A673 (cell line): ENCODE data around the gene BRINP2. TPM values are rescaled to one million over a fixed set of nuclear protein-coding genes. Genes with fewer than 3 reads are reported as not detected.

Experiments used
- BruUV-seq: library from RNA; stranded (reverse); fragments of 400-500 nt; replicated peaks from 2 replicates; lab custom pipeline; 2021; lab: Mats Ljungman, UMichigan
- CTCF ChIA-PET: fragments of 300-600 bp; sonication (Branson Sonifier 250); formaldehyde crosslinking; loops from one replicate; lab custom pipeline; 2022; ENCODE audit warnings: antibody characterized with exemption; lab: Charles Lee
- POLR2A ChIA-PET: fragments of 300-600 bp; sonication (Branson Sonifier 250); formaldehyde crosslinking; loops from one replicate; lab custom pipeline; 2022; ENCODE audit warnings: antibody characterized with exemption; ENCODE audit not compliant: low non-redundant PET; lab: Charles Lee
- DNase-seq: peaks from one replicate; pipeline ENCODE4 v3.0.0-alpha.2; 2015; ENCODE audit warnings: low spot score
- H3K27ac ChIP-seq: fragments of 200-600 bp; sonication (generic); 2 replicates; pipeline ENCODE4 v1.5.1; 2016; ENCODE audit warnings: mixed run types, low read depth, mild to moderate bottlenecking, mixed read lengths, antibody characterized with exemption, low read length; ENCODE audit not compliant: poor library complexity, severe bottlenecking
- H3K27me3 ChIP-seq: fragments of 200-600 bp; sonication (generic); replicated peaks from 2 replicates; pipeline ENCODE4 v1.6.1; 2017; ENCODE audit warnings: mixed run types, low read depth, mild to moderate bottlenecking, mixed read lengths, antibody characterized with exemption, low read length; ENCODE audit not compliant: insufficient read depth, poor library complexity
- H3K36me3 ChIP-seq: fragments of 200-600 bp; sonication (generic); 2 replicates; pipeline ENCODE4 v1.6.1; 2016; ENCODE audit warnings: mixed run types, mild to moderate bottlenecking, mixed read lengths, antibody characterized with exemption, low read length; ENCODE audit not compliant: insufficient read depth, poor library complexity, severe bottlenecking
- H3K4me1 ChIP-seq: fragments of 200-600 bp; sonication (generic); 2 replicates; pipeline ENCODE4 v1.6.1; 2017; ENCODE audit warnings: mixed run types, mild to moderate bottlenecking, mixed read lengths, antibody characterized with exemption, low read length; ENCODE audit not compliant: insufficient read depth, poor library complexity, severe bottlenecking
- H3K4me3 ChIP-seq: fragments of 200-600 bp; sonication (generic); 2 replicates; pipeline ENCODE4 v1.5.1; 2016; ENCODE audit warnings: low read depth, mixed run types, mild to moderate bottlenecking, mixed read lengths, low read length; ENCODE audit not compliant: poor library complexity, severe bottlenecking
- H3K9me3 ChIP-seq: fragments of 200-600 bp; sonication (generic); 2 replicates; pipeline ENCODE4 v1.6.1; 2016; ENCODE audit warnings: mixed run types, low read depth, mild to moderate bottlenecking, mixed read lengths, antibody characterized with exemption, low read length; ENCODE audit not compliant: poor library complexity, severe bottlenecking
- EZH2 ChIP-seq: fragments of 200-600 bp; sonication (generic); IDR thresholded peaks from 2 replicates; pipeline ENCODE4 v1.6.1; 2017; ENCODE audit warnings: borderline replicate concordance, low read depth, mild to moderate bottlenecking, mixed read lengths, antibody characterized with exemption, low read length; ENCODE audit not compliant: poor library complexity, severe bottlenecking
- intact Hi-C: fragments of 100-400 bp; cut with micrococcal nuclease; formaldehyde crosslinking; loops from one replicate; pipeline ENCODE4 v1.10.0; 2022; ENCODE audit not compliant: unreplicated experiment
- total RNA-seq: library from RNA; stranded (reverse); gene quantifications from 2 replicates; pipeline ENCODE4 v1.2.3, GENCODE V29; 2021
- TF ChIP-seq, protein P1 (sequence below): fragments of 300-800, 200-600 bp; sonication (generic); conservative IDR thresholded peaks from 2 replicates; pipeline ENCODE4 v1.5.1; 2017; ENCODE audit warnings: low read depth, mild to moderate bottlenecking, antibody characterized with exemption, low read length, moderate library complexity, mixed read lengths

The BRINP2 gene
- total RNA-seq, 1 experiment from 2014 or later, result 0.67 TPM

GRCh38 chr1:177283380-177283779 lies 112.6 kb downstream of the BRINP2 start:
- ChIA-PET POLR2A (no interaction called here), CTCF (no interaction called here)
- no peak overlapping the region for H3K27ac ChIP-seq
- intact Hi-C loops, result no loop called here
- BruUV-seq, result no TSS peak
- H3K9me3 ChIP-seq, result no peaks in the 10 kb centered on the region
- H3K4me1 ChIP-seq, result no peaks in the 10 kb centered on the region
- H3K36me3 ChIP-seq, result no peaks in the 10 kb centered on the region
- TF ChIP-seq EZH2, result no peak
- TF ChIP-seq, protein P1, sequence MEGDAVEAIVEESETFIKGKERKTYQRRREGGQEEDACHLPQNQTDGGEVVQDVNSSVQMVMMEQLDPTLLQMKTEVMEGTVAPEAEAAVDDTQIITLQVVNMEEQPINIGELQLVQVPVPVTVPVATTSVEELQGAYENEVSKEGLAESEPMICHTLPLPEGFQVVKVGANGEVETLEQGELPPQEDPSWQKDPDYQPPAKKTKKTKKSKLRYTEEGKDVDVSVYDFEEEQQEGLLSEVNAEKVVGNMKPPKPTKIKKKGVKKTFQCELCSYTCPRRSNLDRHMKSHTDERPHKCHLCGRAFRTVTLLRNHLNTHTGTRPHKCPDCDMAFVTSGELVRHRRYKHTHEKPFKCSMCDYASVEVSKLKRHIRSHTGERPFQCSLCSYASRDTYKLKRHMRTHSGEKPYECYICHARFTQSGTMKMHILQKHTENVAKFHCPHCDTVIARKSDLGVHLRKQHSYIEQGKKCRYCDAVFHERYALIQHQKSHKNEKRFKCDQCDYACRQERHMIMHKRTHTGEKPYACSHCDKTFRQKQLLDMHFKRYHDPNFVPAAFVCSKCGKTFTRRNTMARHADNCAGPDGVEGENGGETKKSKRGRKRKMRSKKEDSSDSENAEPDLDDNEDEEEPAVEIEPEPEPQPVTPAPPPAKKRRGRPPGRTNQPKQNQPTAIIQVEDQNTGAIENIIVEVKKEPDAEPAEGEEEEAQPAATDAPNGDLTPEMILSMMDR, result no peak
- H3K27me3 ChIP-seq, result no peaks in the 10 kb centered on the region
- no peak overlapping the region for H3K4me3 ChIP-seq
- DNase-seq, result no peak

DNA sequence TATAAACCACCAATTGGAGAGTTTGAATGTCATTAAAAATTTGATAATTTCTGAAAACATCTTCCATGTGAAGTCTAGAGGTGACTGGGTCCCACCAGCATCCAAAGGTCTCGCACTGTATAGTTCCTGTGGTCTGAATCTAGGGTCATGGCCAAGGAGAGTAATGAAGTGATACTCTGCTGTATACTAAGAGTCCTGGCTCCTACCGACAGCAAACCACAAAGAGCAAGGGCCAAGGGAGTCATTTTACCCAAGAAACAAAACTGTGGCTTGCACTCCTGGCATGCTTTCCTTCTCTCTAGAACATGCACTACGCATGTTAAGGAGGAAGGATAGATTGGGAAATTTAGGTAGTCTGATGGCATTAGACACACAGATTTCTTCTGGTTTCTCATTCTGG lies 115.6 kb downstream of the BRINP2 start:
- Histone ChIP-seq H3K27me3 (no peaks in the 10 kb centered on the region), H3K4me3 (no peak overlapping the region), H3K36me3 (no peaks in the 10 kb centered on the region), H3K9me3 (no peaks in the 10 kb centered on the region), H3K4me1 (no peaks in the 10 kb centered on the region), H3K27ac (no peak overlapping the region)
- intact Hi-C loops, result no loop called here
- ChIA-PET CTCF (no interaction called here), POLR2A (no interaction called here)
- TF ChIP-seq, protein P1, result no peak
- DNase-seq, result no peak
- BruUV-seq, result no TSS peak

DNA sequence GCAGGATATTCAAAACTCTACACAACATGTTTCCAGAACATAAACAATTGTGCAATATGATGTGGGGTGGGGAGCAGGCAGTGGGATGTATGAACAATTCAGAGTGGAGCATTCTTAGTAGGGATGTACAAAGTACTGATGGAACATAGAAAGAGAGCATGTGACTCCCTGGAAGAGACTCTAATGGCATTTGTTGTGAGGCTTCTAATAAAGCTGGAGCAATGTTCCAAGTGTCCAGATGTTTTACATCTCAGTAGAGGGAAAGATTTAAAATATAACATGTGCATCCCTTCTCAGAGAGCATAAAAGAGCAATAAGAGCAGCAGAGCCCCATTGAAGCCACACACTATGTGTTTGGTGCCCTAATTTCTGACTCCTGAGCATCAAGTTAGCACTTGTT lies 116.5 kb downstream of the BRINP2 start:
- H3K27ac ChIP-seq, result no peak overlapping the region
- H3K4me3 ChIP-seq, result no peak overlapping the region
- no peaks in the 10 kb centered on the region for H3K9me3 ChIP-seq
- TF ChIP-seq, protein P1, result no peak
- no peak for TF ChIP-seq EZH2
- no TSS peak for BruUV-seq
- H3K4me1 ChIP-seq, result no peaks in the 10 kb centered on the region
- ChIA-PET CTCF (no interaction called here), POLR2A (no interaction called here)
- peak; percentile 40 for DNase-seq
- intact Hi-C loops, result no loop called here
- no peaks in the 10 kb centered on the region for H3K36me3 ChIP-seq
- H3K27me3 ChIP-seq, result no peaks in the 10 kb centered on the region
